ENCODE measurements around the gene FAM3B. TPM values are rescaled to one million over a fixed set of nuclear protein-coding genes. Genes with fewer than 3 reads are reported as not detected.

FAM3B gene
- polyA plus RNA-seq, 1 donor from 2014 or later: not detected

DNA sequence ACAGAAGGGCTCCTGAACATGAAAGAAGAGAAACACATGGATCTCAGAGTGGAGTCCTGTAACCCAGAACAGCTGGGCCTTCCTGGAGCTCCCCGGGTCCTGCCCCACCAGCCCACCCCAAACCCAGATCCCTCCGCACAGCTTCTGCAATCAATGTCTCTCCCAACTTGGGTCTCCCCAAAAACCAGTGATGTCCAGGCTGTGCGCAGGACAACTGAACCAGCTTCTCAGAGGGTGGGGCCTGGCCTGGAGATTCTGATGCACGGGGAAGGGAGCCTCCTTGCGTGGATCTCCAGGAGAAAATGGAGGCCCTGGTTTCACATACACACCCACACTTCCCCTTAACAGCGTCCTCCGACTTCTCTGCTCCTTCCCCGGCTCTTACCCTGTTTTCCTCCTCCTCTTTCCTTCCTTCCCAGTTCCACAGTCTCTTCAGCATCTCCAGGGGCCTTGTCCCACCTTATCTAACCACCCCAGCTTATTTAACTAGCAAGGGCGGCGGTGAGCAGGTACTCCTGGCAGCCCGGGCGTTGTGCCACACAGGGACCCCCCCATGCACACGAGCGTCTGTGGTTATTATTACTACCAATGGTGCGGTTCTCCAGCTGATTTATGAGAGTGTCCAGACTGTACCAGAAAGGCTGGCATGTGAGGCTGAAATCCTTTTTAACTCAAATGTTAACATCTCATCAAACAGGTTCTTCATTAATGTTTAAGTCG is 34.0 kb downstream of the FAM3B start:
- Histone ChIP-seq H3K9ac (ENCODE audit: low read length) (no peak overlapping the region), H3K4me3 (ENCODE audit: low read length) (no peak overlapping the region), H3K27me3 (ENCODE audit: insufficient read depth, low read depth, low read length) (no peaks in the 10 kb centered on the region)

DNA sequence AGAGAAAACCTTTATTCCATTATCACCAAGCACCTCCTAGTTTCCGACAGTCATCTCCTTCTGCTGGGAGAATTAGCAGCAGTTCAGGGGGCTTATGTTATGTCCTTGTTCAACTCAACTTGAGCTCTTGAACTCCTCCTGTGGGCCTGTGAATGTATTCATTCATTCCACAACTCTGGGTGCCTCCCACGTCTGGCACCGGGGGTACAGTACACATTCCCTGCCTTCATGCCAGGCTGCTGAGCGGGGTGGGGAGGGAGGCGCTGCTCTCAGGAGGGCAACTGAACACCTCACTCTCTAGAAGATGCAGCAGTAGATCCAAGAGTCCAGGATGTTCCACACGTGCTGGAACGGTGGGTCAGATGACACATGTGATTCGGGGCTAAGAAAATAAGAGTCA is 40.9 kb downstream of the FAM3B start:
- no peaks in the 10 kb centered on the region for H3K9me2 ChIP-seq (ENCODE audit: insufficient read depth, low read length)
- TF ChIP-seq EZH2 (IDR thresholded peaks at IDR 0.05; ENCODE audit: borderline replicate concordance, insufficient read depth, low read length, poor library complexity, severe bottlenecking) (no peak), SMC3 (conservative IDR thresholded peaks at IDR 0.05; ENCODE audit: poor library complexity) (no peak), EP300 (conservative IDR thresholded peaks at IDR 0.05; ENCODE audit: poor library complexity, severe bottlenecking) (no peak), POLR2AphosphoS5 (IDR thresholded peaks at IDR 0.05) (no peak), RAD21 (conservative IDR thresholded peaks at IDR 0.05) (no peak), MXI1 (conservative IDR thresholded peaks at IDR 0.05; ENCODE audit: poor library complexity, severe bottlenecking) (no peak), TAF1 (IDR thresholded peaks at IDR 0.05; ENCODE audit: low read depth) (no peak)
- TF ChIP-seq, protein P1, sequence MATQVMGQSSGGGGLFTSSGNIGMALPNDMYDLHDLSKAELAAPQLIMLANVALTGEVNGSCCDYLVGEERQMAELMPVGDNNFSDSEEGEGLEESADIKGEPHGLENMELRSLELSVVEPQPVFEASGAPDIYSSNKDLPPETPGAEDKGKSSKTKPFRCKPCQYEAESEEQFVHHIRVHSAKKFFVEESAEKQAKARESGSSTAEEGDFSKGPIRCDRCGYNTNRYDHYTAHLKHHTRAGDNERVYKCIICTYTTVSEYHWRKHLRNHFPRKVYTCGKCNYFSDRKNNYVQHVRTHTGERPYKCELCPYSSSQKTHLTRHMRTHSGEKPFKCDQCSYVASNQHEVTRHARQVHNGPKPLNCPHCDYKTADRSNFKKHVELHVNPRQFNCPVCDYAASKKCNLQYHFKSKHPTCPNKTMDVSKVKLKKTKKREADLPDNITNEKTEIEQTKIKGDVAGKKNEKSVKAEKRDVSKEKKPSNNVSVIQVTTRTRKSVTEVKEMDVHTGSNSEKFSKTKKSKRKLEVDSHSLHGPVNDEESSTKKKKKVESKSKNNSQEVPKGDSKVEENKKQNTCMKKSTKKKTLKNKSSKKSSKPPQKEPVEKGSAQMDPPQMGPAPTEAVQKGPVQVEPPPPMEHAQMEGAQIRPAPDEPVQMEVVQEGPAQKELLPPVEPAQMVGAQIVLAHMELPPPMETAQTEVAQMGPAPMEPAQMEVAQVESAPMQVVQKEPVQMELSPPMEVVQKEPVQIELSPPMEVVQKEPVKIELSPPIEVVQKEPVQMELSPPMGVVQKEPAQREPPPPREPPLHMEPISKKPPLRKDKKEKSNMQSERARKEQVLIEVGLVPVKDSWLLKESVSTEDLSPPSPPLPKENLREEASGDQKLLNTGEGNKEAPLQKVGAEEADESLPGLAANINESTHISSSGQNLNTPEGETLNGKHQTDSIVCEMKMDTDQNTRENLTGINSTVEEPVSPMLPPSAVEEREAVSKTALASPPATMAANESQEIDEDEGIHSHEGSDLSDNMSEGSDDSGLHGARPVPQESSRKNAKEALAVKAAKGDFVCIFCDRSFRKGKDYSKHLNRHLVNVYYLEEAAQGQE (IDR thresholded peaks at IDR 0.05; ENCODE audit: borderline replicate concordance): no peak
- TF ChIP-seq, protein P2, sequence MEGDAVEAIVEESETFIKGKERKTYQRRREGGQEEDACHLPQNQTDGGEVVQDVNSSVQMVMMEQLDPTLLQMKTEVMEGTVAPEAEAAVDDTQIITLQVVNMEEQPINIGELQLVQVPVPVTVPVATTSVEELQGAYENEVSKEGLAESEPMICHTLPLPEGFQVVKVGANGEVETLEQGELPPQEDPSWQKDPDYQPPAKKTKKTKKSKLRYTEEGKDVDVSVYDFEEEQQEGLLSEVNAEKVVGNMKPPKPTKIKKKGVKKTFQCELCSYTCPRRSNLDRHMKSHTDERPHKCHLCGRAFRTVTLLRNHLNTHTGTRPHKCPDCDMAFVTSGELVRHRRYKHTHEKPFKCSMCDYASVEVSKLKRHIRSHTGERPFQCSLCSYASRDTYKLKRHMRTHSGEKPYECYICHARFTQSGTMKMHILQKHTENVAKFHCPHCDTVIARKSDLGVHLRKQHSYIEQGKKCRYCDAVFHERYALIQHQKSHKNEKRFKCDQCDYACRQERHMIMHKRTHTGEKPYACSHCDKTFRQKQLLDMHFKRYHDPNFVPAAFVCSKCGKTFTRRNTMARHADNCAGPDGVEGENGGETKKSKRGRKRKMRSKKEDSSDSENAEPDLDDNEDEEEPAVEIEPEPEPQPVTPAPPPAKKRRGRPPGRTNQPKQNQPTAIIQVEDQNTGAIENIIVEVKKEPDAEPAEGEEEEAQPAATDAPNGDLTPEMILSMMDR (IDR thresholded peaks at IDR 0.05; ENCODE audit: poor library complexity, severe bottlenecking): no peak
- no peak overlapping the region for H3K9ac ChIP-seq (ENCODE audit: low read length)
- H3K27ac ChIP-seq (ENCODE audit: low read length): no peak overlapping the region
- H4K20me1 ChIP-seq (ENCODE audit: insufficient read depth): no peaks in the 10 kb centered on the region
- no peaks in the 10 kb centered on the region for H3K27me3 ChIP-seq (ENCODE audit: insufficient read depth, low read depth, low read length)
- no peak overlapping the region for H3K4me3 ChIP-seq (ENCODE audit: low read length)
- H3K4me2 ChIP-seq (ENCODE audit: low read length): no peak overlapping the region
- no peaks in the 10 kb centered on the region for H3K9me3 ChIP-seq (ENCODE audit: low read length)
- H3K36me3 ChIP-seq (ENCODE audit: insufficient read depth, low read length): no peaks in the 10 kb centered on the region
- H2AFZ ChIP-seq (ENCODE audit: low read depth, low read length): no peak overlapping the region
- H3K79me2 ChIP-seq (replicated peaks; ENCODE audit: insufficient read depth, low read length): no peaks in the 10 kb centered on the region
- no peaks in the 10 kb centered on the region for H3F3A ChIP-seq (ENCODE audit: insufficient read depth, low read length, poor library complexity, severe bottlenecking)

More for the DNA sequence above, 34.0 kb downstream of the FAM3B start:
- Histone ChIP-seq H3K27ac (ENCODE audit: low read length) (no peak overlapping the region), H2AFZ (ENCODE audit: low read depth, low read length) (no peak overlapping the region), H3K9me3 (ENCODE audit: low read length) (no peaks in the 10 kb centered on the region), H4K20me1 (ENCODE audit: insufficient read depth) (no peaks in the 10 kb centered on the region), H3K4me2 (ENCODE audit: low read length) (no peak overlapping the region), H3K79me2 (replicated peaks; ENCODE audit: insufficient read depth, low read length) (no peaks in the 10 kb centered on the region), H3K9me2 (ENCODE audit: insufficient read depth, low read length) (no peaks in the 10 kb centered on the region), H3K36me3 (ENCODE audit: insufficient read depth, low read length) (no peaks in the 10 kb centered on the region), H3F3A (ENCODE audit: insufficient read depth, low read length, poor library complexity, severe bottlenecking) (no peaks in the 10 kb centered on the region)
- TF ChIP-seq TAF1 (IDR thresholded peaks at IDR 0.05; ENCODE audit: low read depth): no peak
- TF ChIP-seq SMC3 (conservative IDR thresholded peaks at IDR 0.05; ENCODE audit: poor library complexity): no peak
- TF ChIP-seq MXI1 (conservative IDR thresholded peaks at IDR 0.05; ENCODE audit: poor library complexity, severe bottlenecking): no peak
- no peak for TF ChIP-seq EP300 (conservative IDR thresholded peaks at IDR 0.05; ENCODE audit: poor library complexity, severe bottlenecking)
- TF ChIP-seq, protein P1 (IDR thresholded peaks at IDR 0.05; ENCODE audit: borderline replicate concordance): no peak
- no peak for TF ChIP-seq RAD21 (conservative IDR thresholded peaks at IDR 0.05)
- TF ChIP-seq POLR2AphosphoS5 (IDR thresholded peaks at IDR 0.05): no peak
- no peak for TF ChIP-seq EZH2 (IDR thresholded peaks at IDR 0.05; ENCODE audit: borderline replicate concordance, insufficient read depth, low read length, poor library complexity, severe bottlenecking)
- TF ChIP-seq, protein P2 (IDR thresholded peaks at IDR 0.05; ENCODE audit: poor library complexity, severe bottlenecking): no peak
